GM12878 (cell line): Measurements from ENCODE around the gene ZNF672. TPM values are rescaled to one million over a fixed set of nuclear protein-coding genes. Genes with fewer than 3 reads are reported as not detected.

Experiments used
- ATAC-seq: fragments of 200-7000 bp; cut with Tn5 transposase; 3 replicates; pipeline ENCODE4 v1.9.1; 2020; ENCODE audit warnings: mild to moderate bottlenecking, moderate library complexity
- BruUV-seq: library from RNA; stranded (reverse); fragments of 400-500 nt; replicated peaks from 2 replicates; lab custom pipeline; 2021; lab: Mats Ljungman, UMichigan
- CTCF ChIA-PET: fragments of 300-600 bp; sonication (Branson Sonifier 250); formaldehyde crosslinking; extraction: SDS; loops from one replicate; lab custom pipeline; 2021; ENCODE audit warnings: inconsistent platforms; lab: Yijun Ruan, JAX
- POLR2A ChIA-PET: fragments of 350-600 bp; formaldehyde crosslinking; extraction: SDS; loops from one replicate; lab custom pipeline; 2021; ENCODE audit warnings: inconsistent platforms; lab: Charles Lee
- RAD21 ChIA-PET: fragments of 300-600 bp; sonication (Branson Sonifier 250); formaldehyde crosslinking; loops from one replicate; lab custom pipeline; 2023; ENCODE audit warnings: antibody characterized with exemption; ENCODE audit not compliant: unreplicated experiment; lab: Charles Lee
- SMC1A ChIA-PET: fragments of 300-600 bp; sonication (Branson Sonifier 250); formaldehyde crosslinking; loops from one replicate; lab custom pipeline; 2023; ENCODE audit not compliant: unreplicated experiment, uncharacterized antibody; lab: Charles Lee
- DNase-seq: peaks from one replicate; pipeline ENCODE4 v3.0.0-alpha.2; 2011; ENCODE audit warnings: low read depth, low spot score
- FAIRE-seq: peaks from 3 replicates; lab custom pipeline; 2011; peaks lifted over from hg19 to GRCh38; lab: Jason Lieb, UNC
- H2AFZ ChIP-seq: 2 replicates; pipeline ENCODE4 v1.6.0; 2011; ENCODE audit warnings: low read depth, low read length, control low read depth; ENCODE audit not compliant: control insufficient read depth
- H3K27ac ChIP-seq: 2 replicates; pipeline ENCODE4 v1.5.1; 2011; ENCODE audit warnings: control low read depth; ENCODE audit not compliant: control insufficient read depth, insufficient read depth
- H3K27me3 ChIP-seq, 2 experiments: replicated peaks in 1 of 2; 2 replicates each; pipeline versions ENCODE4 v1.6.0 to v1.6.1; 2011; ENCODE audit warnings: low read length in 1 of 2; ENCODE audit not compliant: control insufficient read depth in 2 of 2, insufficient read depth in 2 of 2
- H3K36me3 ChIP-seq, 2 experiments: 2 replicates each; pipeline ENCODE4 v1.5.1; 2011; ENCODE audit warnings: low read length in 1 of 2; ENCODE audit not compliant: control insufficient read depth in 2 of 2, insufficient read depth in 2 of 2
- H3K4me1 ChIP-seq: 2 replicates; pipeline ENCODE4 v1.6.1; 2011; ENCODE audit warnings: mild to moderate bottlenecking, low read length, moderate library complexity, mixed read lengths; ENCODE audit not compliant: control insufficient read depth, insufficient read depth
- H3K4me2 ChIP-seq: 2 replicates; pipeline ENCODE4 v1.6.0; 2011; ENCODE audit warnings: control low read depth; ENCODE audit not compliant: control insufficient read depth, insufficient read depth
- H3K4me3 ChIP-seq: fragments of 200-600 bp; sonication (generic); 2 replicates; pipeline ENCODE4 v1.5.1; 2016
- H3K79me2 ChIP-seq: 2 replicates; pipeline ENCODE4 v1.6.0; 2011; ENCODE audit warnings: low read length; ENCODE audit not compliant: control insufficient read depth, insufficient read depth
- H3K9ac ChIP-seq: 2 replicates; pipeline ENCODE4 v1.8.0; 2011; ENCODE audit warnings: low read length, control low read depth, mixed read lengths; ENCODE audit not compliant: control insufficient read depth, insufficient read depth
- H3K9me3 ChIP-seq: replicated peaks from 3 replicates; pipeline ENCODE4 v1.5.1; 2011; ENCODE audit warnings: mild to moderate bottlenecking, low read length; ENCODE audit not compliant: control insufficient read depth, insufficient read depth
- H4K20me1 ChIP-seq: 2 replicates; pipeline ENCODE4 v1.6.0; 2011; ENCODE audit not compliant: control insufficient read depth, insufficient read depth
- ASH2L ChIP-seq: fragments of 300-600, 200-600 bp; sonication (generic); IDR thresholded peaks from 2 replicates; pipeline ENCODE4 v1.6.1; 2017; ENCODE audit warnings: low read depth, mild to moderate bottlenecking, borderline replicate concordance
- EED ChIP-seq: sonication (generic); IDR thresholded peaks from 2 replicates; pipeline ENCODE4 v1.6.1; 2016; ENCODE audit warnings: antibody characterized with exemption, low read depth
- MYC ChIP-seq: IDR thresholded peaks from 2 replicates; pipeline ENCODE4 v1.6.1; 2011; ENCODE audit warnings: mild to moderate bottlenecking, low read length, moderate library complexity, inconsistent platforms; ENCODE audit not compliant: insufficient read depth, insufficient replicate concordance, insufficient read length, severe bottlenecking
- NR2C1 ChIP-seq: fragments of 450-650 bp; IDR thresholded peaks from 2 replicates; pipeline ENCODE4 v1.6.1; 2017; ENCODE audit warnings: antibody characterized with exemption, mild to moderate bottlenecking, moderate library complexity
- SMAD1 ChIP-seq: fragments of 450-650 bp; IDR thresholded peaks from 2 replicates; pipeline ENCODE4 v1.6.1; 2018; ENCODE audit warnings: mild to moderate bottlenecking, low read depth; ENCODE audit not compliant: partially characterized antibody
- TCF12 ChIP-seq: IDR thresholded peaks from 2 replicates; pipeline ENCODE4 v1.6.1; 2011; ENCODE audit warnings: low read depth, mild to moderate bottlenecking, low read length
- WGBS: methylation state at CpG from one replicate; pipeline ENCODE4 v1.1.6; 2016; ENCODE audit warnings: low lambda C conversion rate; ENCODE audit not compliant: insufficient replicate concordance, insufficient coverage; ENCODE audit errors: missing lambda C conversion rate; 5-methylcytosine and 5-hydroxymethylcytosine counted together
- in situ Hi-C: fragments of 300-500 bp; cut with MboI; formaldehyde crosslinking; loops from 9 replicates; pipeline ENCODE4 v1.14.3; 2018; ENCODE audit warnings: mixed read lengths
- intact Hi-C: fragments of 100-400 bp; cut with micrococcal nuclease; formaldehyde crosslinking; loops from one replicate; pipeline ENCODE4 v1.14.2; 2022; ENCODE audit not compliant: unreplicated experiment
- polyA plus RNA-seq, 11 experiments: library from polyadenylated mRNA; depleted of rRNA in 4 of 11; unstranded in 6 of 11; stranded (reverse) in 5 of 11; fragments of >200 nt; fragmentation: Nextera tagmentation in 4 of 11; fragmentation: Illumina TruSeq in 1 of 11; extraction: Ambion mirVana in 4 of 11; extraction: Trizol in 1 of 11; gene quantifications; 1 replicate in 1 of 11; 2 replicates in 10 of 11; pipeline versions ENCODE4 v1.2.1 to v1.2.3, GENCODE V29; 2011 to 2016; ENCODE audit warnings: inconsistent platforms in 2 of 11, missing spikeins in 2 of 11, low read depth in 1 of 11
- total RNA-seq, 4 experiments: library from RNA; depleted of rRNA in 3 of 4; stranded (reverse); fragments of >200 nt in 3 of 4; fragmentation: Illumina TruSeq in 1 of 4; extraction: Trizol in 1 of 4; gene quantifications; 2 replicates each; pipeline versions ENCODE4 v1.2.1 to v1.2.3, GENCODE V29; 2013 to 2021
- TF ChIP-seq, protein P1 (sequence below): IDR thresholded peaks from 2 replicates; pipeline ENCODE4 v1.6.1; 2011; ENCODE audit warnings: low read depth, low read length, improper control_type of control experiment, borderline replicate concordance
- TF ChIP-seq, protein P2 (sequence below): fragments of 450-650 bp; IDR thresholded peaks from 2 replicates; pipeline ENCODE4 v1.6.1; 2017; ENCODE audit warnings: mild to moderate bottlenecking, moderate library complexity

The ZNF672 gene
- total and polyA plus RNA-seq, 10 of the 15 experiments (the other 5 are each of a cell fraction or from before 2014, with no cell fraction given): 2.9 to 51.3 (median 39.8) TPM

DNA sequence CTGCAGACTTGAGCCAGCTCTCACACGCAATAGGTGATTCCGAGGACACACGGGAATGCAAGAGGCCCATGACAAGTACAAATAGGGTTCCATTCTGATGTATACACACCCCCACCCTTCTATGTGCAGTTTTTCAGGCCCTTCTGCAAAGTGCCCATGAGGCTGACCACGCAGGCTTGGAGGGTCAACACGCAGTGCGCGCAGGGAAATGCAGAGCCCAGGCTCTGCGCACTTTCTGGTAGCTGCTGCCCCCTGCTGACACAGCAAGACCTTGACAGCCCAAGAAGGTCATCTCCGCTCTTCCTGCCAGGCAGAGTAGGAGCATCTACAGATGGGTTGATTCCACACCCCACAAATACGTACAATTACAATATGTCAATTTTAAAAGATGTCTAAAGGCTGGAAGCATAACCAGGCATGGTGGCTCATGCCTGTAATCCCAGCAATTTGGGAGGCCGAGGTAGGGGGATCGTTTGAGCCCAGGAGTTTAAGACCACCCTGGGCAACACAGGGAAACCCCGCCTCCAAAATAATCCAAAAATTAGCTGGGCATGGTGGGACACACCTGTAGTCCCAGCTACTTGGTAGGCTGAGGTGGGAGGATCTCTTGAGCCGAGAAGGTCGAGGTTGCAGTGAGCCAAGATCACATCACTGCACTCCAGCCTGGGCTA, 30.8 kb upstream of the ZNF672 start (continued):
- TF ChIP-seq, protein P1, sequence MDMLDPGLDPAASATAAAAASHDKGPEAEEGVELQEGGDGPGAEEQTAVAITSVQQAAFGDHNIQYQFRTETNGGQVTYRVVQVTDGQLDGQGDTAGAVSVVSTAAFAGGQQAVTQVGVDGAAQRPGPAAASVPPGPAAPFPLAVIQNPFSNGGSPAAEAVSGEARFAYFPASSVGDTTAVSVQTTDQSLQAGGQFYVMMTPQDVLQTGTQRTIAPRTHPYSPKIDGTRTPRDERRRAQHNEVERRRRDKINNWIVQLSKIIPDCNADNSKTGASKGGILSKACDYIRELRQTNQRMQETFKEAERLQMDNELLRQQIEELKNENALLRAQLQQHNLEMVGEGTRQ: no peak
- TF ChIP-seq NR2C1: no peak
- TF ChIP-seq, all 136 proteins: peak for 20

DNA sequence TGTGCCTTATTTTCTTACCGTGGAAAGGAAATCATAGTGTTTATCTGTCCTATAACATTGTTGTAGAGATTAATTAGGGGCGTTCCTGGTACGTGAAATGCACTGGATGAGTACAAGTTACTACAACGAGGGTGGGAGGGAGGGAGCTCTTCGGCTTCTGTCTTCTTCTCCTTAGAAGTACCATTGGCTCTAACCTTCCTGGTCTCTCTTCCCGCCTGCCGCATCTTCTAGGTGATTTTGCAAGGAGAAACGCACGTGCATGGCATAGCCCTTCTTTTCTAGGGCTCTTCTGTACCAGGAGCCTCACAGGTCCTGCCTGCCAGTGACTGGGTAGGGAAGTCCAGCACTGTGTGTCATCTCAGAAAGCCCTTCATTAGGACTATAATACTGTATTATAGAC, 29.1 kb upstream of the ZNF672 start:
- no peak overlapping the region for H3K27ac ChIP-seq
- H4K20me1 ChIP-seq: no peaks in the 10 kb centered on the region
- CTCF ChIA-PET: interaction anchor here (0.6 to 4.9 kb wide), 5 partner anchors 105 to 404 kb away, joined by 3 to 44 read pairs (median 3); no protein-coding TSS in a partner anchor
- no peak overlapping the region for H2AFZ ChIP-seq
- SMC1A ChIA-PET: interaction anchor here (5.6 to 5.7 kb wide), 2 partner anchors 404 to 566 kb away, joined by 61 to 73 read pairs; no protein-coding TSS in a partner anchor
- intact Hi-C loops (loop anchor here (5.0 kb wide), 2 partner anchors 327 to 342 kb away; no protein-coding TSS in a partner anchor), in situ Hi-C loops (loop anchor here (5.0 kb wide), 3 partner anchors 112 to 567 kb away; no protein-coding TSS in a partner anchor)
- peaks cover 4 to 22% of the 10 kb centered on the region in 2 experiments; a peak in 3 of 4 replicates for H3K36me3 ChIP-seq
- no peaks in the 10 kb centered on the region for H3K27me3 ChIP-seq
- no peak for ATAC-seq
- TF ChIP-seq, protein P2, sequence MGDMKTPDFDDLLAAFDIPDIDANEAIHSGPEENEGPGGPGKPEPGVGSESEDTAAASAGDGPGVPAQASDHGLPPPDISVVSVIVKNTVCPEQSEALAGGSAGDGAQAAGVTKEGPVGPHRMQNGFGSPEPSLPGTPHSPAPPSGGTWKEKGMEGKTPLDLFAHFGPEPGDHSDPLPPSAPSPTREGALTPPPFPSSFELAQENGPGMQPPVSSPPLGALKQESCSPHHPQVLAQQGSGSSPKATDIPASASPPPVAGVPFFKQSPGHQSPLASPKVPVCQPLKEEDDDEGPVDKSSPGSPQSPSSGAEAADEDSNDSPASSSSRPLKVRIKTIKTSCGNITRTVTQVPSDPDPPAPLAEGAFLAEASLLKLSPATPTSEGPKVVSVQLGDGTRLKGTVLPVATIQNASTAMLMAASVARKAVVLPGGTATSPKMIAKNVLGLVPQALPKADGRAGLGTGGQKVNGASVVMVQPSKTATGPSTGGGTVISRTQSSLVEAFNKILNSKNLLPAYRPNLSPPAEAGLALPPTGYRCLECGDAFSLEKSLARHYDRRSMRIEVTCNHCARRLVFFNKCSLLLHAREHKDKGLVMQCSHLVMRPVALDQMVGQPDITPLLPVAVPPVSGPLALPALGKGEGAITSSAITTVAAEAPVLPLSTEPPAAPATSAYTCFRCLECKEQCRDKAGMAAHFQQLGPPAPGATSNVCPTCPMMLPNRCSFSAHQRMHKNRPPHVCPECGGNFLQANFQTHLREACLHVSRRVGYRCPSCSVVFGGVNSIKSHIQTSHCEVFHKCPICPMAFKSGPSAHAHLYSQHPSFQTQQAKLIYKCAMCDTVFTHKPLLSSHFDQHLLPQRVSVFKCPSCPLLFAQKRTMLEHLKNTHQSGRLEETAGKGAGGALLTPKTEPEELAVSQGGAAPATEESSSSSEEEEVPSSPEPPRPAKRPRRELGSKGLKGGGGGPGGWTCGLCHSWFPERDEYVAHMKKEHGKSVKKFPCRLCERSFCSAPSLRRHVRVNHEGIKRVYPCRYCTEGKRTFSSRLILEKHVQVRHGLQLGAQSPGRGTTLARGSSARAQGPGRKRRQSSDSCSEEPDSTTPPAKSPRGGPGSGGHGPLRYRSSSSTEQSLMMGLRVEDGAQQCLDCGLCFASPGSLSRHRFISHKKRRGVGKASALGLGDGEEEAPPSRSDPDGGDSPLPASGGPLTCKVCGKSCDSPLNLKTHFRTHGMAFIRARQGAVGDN: no peak
- TF ChIP-seq MYC: no peak
- no peak for TF ChIP-seq EED
- no peak for TF ChIP-seq TCF12
- TF ChIP-seq SMAD1: no peak
- no peak for TF ChIP-seq ASH2L
- H3K79me2 ChIP-seq: no peaks in the 10 kb centered on the region
- no TSS peak for BruUV-seq
- peaks cover 24% of the 10 kb centered on the region for H3K4me1 ChIP-seq
- H3K9ac ChIP-seq: no peak overlapping the region
- POLR2A ChIA-PET: no interaction called here
- DNase-seq: no peak
- no peak overlapping the region for H3K4me3 ChIP-seq
- no peak overlapping the region for H3K4me2 ChIP-seq
- no peak for FAIRE-seq
- 86% methylated on average over 9 of the region's 9 CpGs for WGBS
- RAD21 ChIA-PET: interaction anchor here (1.0 kb wide), 1 partner anchor 105 kb away, joined by 4 read pairs; no protein-coding TSS in a partner anchor
- no peaks in the 10 kb centered on the region for H3K9me3 ChIP-seq
